GM23248 (cell line): Measurements from ENCODE around the gene XKR8.

ENCODE experiments used
- EZH2 ChIP-seq: fragments of 200-600 bp; sonication (generic); IDR thresholded peaks from 2 replicates; pipeline ENCODE4 v1.6.1; 2018; ENCODE audit warnings: antibody characterized with exemption, mild to moderate bottlenecking; ENCODE audit not compliant: insufficient read depth, poor library complexity, severe bottlenecking
- EZH2phosphoT487 ChIP-seq: fragments of 200-600 bp; sonication (generic); IDR thresholded peaks from 2 replicates; pipeline ENCODE4 v1.6.1; 2018; ENCODE audit warnings: antibody characterized with exemption, moderate library complexity, mild to moderate bottlenecking, low read depth; ENCODE audit not compliant: insufficient read depth

- no peak for TF ChIP-seq EZH2
- no peak for TF ChIP-seq EZH2phosphoT487
Observed at GRCh38 chr1:27954186-27954585, 5.6 kb upstream of the XKR8 start.
